ENCODE measurements around the gene ADGRG4. TPM values are rescaled to one million over a fixed set of nuclear protein-coding genes. Genes with fewer than 3 reads are reported as not detected.

The ADGRG4 gene
- total and polyA plus RNA-seq, 11 donors = 0.04 to 0.07 TPM; not detected in 9

DNA sequence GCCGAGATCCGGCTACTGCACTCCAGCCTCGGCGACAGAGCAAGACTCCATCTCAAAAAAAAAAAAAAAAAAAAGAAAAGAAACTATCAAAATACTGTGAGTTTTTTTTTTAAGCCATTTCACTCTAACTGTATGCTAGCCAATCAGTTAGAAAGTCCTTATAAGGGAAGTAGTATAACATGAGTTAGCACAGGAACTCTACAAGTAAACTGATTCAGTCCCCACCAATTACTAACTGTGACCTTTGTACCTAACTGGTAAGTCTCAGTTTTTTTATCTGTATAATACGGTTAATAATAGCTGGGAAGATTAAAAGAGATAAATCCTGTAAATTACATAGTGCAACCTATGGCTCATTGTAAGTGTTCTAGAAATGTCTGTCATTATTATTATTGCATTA, 151.9 kb downstream of the ADGRG4 start:
- TF ChIP-seq POLR2A (IDR thresholded peaks at IDR 0.05) = no peak
- TF ChIP-seq, protein P1, sequence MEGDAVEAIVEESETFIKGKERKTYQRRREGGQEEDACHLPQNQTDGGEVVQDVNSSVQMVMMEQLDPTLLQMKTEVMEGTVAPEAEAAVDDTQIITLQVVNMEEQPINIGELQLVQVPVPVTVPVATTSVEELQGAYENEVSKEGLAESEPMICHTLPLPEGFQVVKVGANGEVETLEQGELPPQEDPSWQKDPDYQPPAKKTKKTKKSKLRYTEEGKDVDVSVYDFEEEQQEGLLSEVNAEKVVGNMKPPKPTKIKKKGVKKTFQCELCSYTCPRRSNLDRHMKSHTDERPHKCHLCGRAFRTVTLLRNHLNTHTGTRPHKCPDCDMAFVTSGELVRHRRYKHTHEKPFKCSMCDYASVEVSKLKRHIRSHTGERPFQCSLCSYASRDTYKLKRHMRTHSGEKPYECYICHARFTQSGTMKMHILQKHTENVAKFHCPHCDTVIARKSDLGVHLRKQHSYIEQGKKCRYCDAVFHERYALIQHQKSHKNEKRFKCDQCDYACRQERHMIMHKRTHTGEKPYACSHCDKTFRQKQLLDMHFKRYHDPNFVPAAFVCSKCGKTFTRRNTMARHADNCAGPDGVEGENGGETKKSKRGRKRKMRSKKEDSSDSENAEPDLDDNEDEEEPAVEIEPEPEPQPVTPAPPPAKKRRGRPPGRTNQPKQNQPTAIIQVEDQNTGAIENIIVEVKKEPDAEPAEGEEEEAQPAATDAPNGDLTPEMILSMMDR (IDR thresholded peaks at IDR 0.05) = no peak
- intact Hi-C loops (cut with DNase I) = no loop called here
- Histone ChIP-seq H3K9me3 (no peaks in the 10 kb centered on the region), H3K4me3 (no peak overlapping the region), H3K27ac (no peak overlapping the region), H3K36me3 (no peaks in the 10 kb centered on the region), H3K27me3 (no peaks in the 10 kb centered on the region), H3K4me1 (no peaks in the 10 kb centered on the region)
- no peak for ATAC-seq
- 80 to 95% (median 83%) methylated on average over 5 of the region's 5 CpGs for WGBS, 4 donors
- DNase-seq = no peak

DNA sequence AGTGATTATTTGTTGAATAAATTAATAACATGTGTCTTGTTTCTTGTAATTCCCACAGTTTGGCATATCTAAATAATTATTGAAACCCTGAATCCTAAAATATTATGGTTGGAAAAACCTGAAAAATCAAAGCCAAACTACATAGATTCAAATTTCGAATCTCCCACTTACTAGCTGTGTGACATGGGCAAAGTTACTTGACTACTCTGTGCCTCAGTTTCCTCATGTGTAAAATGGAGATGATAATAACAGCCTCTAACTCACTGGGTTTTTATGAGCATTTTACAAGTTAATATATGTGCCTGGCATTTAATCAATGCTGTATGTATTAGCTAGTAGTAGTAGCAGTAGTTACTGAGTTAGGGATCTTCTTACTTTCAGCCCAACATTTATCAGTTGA, 152.4 kb downstream of the ADGRG4 start:
- H3K9me3 ChIP-seq = no peaks in the 10 kb centered on the region
- H3K27ac ChIP-seq = no peak overlapping the region
- 49 to 81% (median 72%) methylated on average over 1 of the region's 1 CpG for WGBS, 4 donors
- intact Hi-C loops (cut with DNase I) = no loop called here
- H3K4me1 ChIP-seq = no peaks in the 10 kb centered on the region
- H3K27me3 ChIP-seq = peaks cover 0 to 1% (median 0%) of the 10 kb centered on the region in 9 donors
- no peak for TF ChIP-seq POLR2A (IDR thresholded peaks at IDR 0.05)
- TF ChIP-seq, protein P1 (IDR thresholded peaks at IDR 0.05) = no peak
- DNase-seq (no peak), ATAC-seq (no peak)
- no peaks in the 10 kb centered on the region for H3K36me3 ChIP-seq
- H3K4me3 ChIP-seq = no peak overlapping the region

- intact Hi-C loops (cut with DNase I) = no loop called here
- Histone ChIP-seq H3K4me3 (no peak overlapping the region), H3K36me3 (no peaks in the 10 kb centered on the region), H3K27ac (no peak overlapping the region), H3K27me3 (peaks cover 0 to 3% (median 0%) of the 10 kb centered on the region in 9 donors), H3K4me1 (no peaks in the 10 kb centered on the region), H3K9me3 (no peaks in the 10 kb centered on the region)
- ATAC-seq (no peak), DNase-seq (no peak)
- 36 to 63% (median 53%) methylated on average over 1 of the region's 1 CpG for WGBS, 4 donors
- TF ChIP-seq POLR2A (IDR thresholded peaks at IDR 0.05) = no peak
- TF ChIP-seq, protein P1 (IDR thresholded peaks at IDR 0.05) = no peak
These were observed 153.0 kb downstream of the ADGRG4 start for GRCh38 chrX:136453771-136454170.

GRCh38 chrX:136456133-136456532, 155.4 kb downstream of the ADGRG4 start:
- DNase-seq = no peak
- no peak for ATAC-seq
- Histone ChIP-seq H3K4me1 (no peaks in the 10 kb centered on the region), H3K4me3 (no peak overlapping the region), H3K9me3 (no peaks in the 10 kb centered on the region), H3K36me3 (no peaks in the 10 kb centered on the region), H3K27ac (no peak overlapping the region), H3K27me3 (peaks cover 0 to 3% (median 0%) of the 10 kb centered on the region in 9 donors)
- whole genome bisulfite sequencing, 4 donors = 63 to 85% (median 71%) methylated on average over 6 of the region's 6 CpGs
- intact Hi-C loops (cut with DNase I) = no loop called here
- no peak for TF ChIP-seq POLR2A (IDR thresholded peaks at IDR 0.05)
- TF ChIP-seq, protein P1 (IDR thresholded peaks at IDR 0.05) = no peak

Measured in heart left ventricle (tissue), 16 donors.